GM18499 (cell line): ENCODE measurements around the gene EPHA2.

Source experiments
- ATAC-seq: cut with Tn5 transposase; IDR thresholded peaks from one replicate; pipeline ENCODE4 v1.9.1; 2021; ENCODE audit warnings: moderate number of reproducible peaks; ENCODE audit not compliant: insufficient read depth, unreplicated experiment

The EPHA2 gene

GRCh38 chr1:16125088-16125470 lies 30.8 kb downstream of the EPHA2 start:
- ATAC-seq = no peak

- no peak for ATAC-seq
These were observed 31.3 kb downstream of the EPHA2 start for GRCh38 chr1:16124377-16125087.

- no peak for ATAC-seq
These were observed 33.0 kb downstream of the EPHA2 start for GRCh38 chr1:16122916-16123315.

- no peak for ATAC-seq
These were observed 33.5 kb downstream of the EPHA2 start for GRCh38 chr1:16122350-16122881.

- ATAC-seq = no peak
These were observed 34.9 kb downstream of the EPHA2 start for GRCh38 chr1:16120940-16121410.

GRCh38 chr1:16120407-16120806 lies 35.5 kb downstream of the EPHA2 start:
- ATAC-seq = no peak

GRCh38 chr1:16119926-16120325 lies 35.9 kb downstream of the EPHA2 start:
- no peak for ATAC-seq

GRCh38 chr1:16119504-16119903 lies 36.4 kb downstream of the EPHA2 start:
- no peak for ATAC-seq

GRCh38 chr1:16118706-16119105 lies 37.2 kb downstream of the EPHA2 start:
- no peak for ATAC-seq

GRCh38 chr1:16117936-16118335 lies 37.9 kb downstream of the EPHA2 start:
- no peak for ATAC-seq

- no peak for ATAC-seq
These were observed 38.5 kb downstream of the EPHA2 start for GRCh38 chr1:16117369-16117768.

GRCh38 chr1:16116625-16117024 lies 39.2 kb downstream of the EPHA2 start:
- no peak for ATAC-seq

GRCh38 chr1:16116002-16116401 lies 39.9 kb downstream of the EPHA2 start:
- no peak for ATAC-seq

GRCh38 chr1:16115468-16115983 lies 40.3 kb downstream of the EPHA2 start:
- ATAC-seq = no peak

GRCh38 chr1:16114527-16115467 lies 41.1 kb downstream of the EPHA2 start:
- no peak for ATAC-seq

- ATAC-seq = no peak
These were observed 43.0 kb downstream of the EPHA2 start for GRCh38 chr1:16112596-16113555.

GRCh38 chr1:16111771-16112595 lies 43.9 kb downstream of the EPHA2 start:
- ATAC-seq = no peak

- ATAC-seq = no peak
These were observed 45.0 kb downstream of the EPHA2 start for GRCh38 chr1:16110884-16111283.

- ATAC-seq = no peak
These were observed 45.4 kb downstream of the EPHA2 start for GRCh38 chr1:16110456-16110855.
